GM12801 (cell line): ENCODE data around the gene CREG2.

Source experiments
- CTCF ChIP-seq: IDR thresholded peaks from one replicate; pipeline ENCODE4 v1.5.1; 2011; ENCODE audit warnings: control low read depth; ENCODE audit not compliant: insufficient read length; ENCODE audit errors: extremely low read depth

Gene CREG2

GRCh38 chr2:101360232-101360631 lies 27.1 kb downstream of the CREG2 start:
- TF ChIP-seq CTCF: no peak

GRCh38 chr2:101359410-101359954 lies 27.8 kb downstream of the CREG2 start:
- no peak for TF ChIP-seq CTCF

- TF ChIP-seq CTCF: no peak
Observed at GRCh38 chr2:101357376-101357775, 29.9 kb downstream of the CREG2 start.

- TF ChIP-seq CTCF: no peak
Observed at GRCh38 chr2:101356521-101356920, 30.8 kb downstream of the CREG2 start.

- no peak for TF ChIP-seq CTCF
Observed at GRCh38 chr2:101356055-101356454, 31.2 kb downstream of the CREG2 start.

GRCh38 chr2:101355401-101356054 lies 31.8 kb downstream of the CREG2 start:
- no peak for TF ChIP-seq CTCF

GRCh38 chr2:101354420-101355311 lies 32.6 kb downstream of the CREG2 start:
- no peak for TF ChIP-seq CTCF
